Right lobe of liver (tissue), 6 donors: ENCODE measurements around the gene ENOX1. TPM values are rescaled to one million over a fixed set of nuclear protein-coding genes. Genes with fewer than 3 reads are reported as not detected.

ENCODE experiments used
- ATAC-seq, 4 donors: fragments of 200-7000 bp; cut with Tn5 transposase; one replicate each; pipeline ENCODE4 v1.9.1; 2020; ENCODE audit warnings: mild to moderate bottlenecking in 4 of 4, moderate library complexity in 4 of 4
- DNase-seq, 3 donors: peaks; one replicate each; pipeline ENCODE4 v3.0.0-alpha.2; 2020
- H3K27ac ChIP-seq, 3 donors: fragments of 200-600 bp; one replicate each; pipeline ENCODE4 v1.8.0; 2022
- H3K27me3 ChIP-seq, 2 donors: fragments of 200-600 bp; one replicate each; pipeline ENCODE4 v1.8.0; 2022
- H3K36me3 ChIP-seq, 4 donors: fragments of 200-600 bp; sonication (generic) in 1 of 4; one replicate each; pipeline versions ENCODE4 v1.5.1 to v1.8.0; 2017 to 2022; ENCODE audit warnings: control low read depth in 1 of 4
- H3K4me1 ChIP-seq, 4 donors: fragments of 200-600 bp; sonication (generic) in 1 of 4; one replicate each; pipeline versions ENCODE4 v1.5.1 to v1.8.0; 2017 to 2022; ENCODE audit warnings: control low read depth in 1 of 4
- H3K4me3 ChIP-seq, 3 donors: fragments of 200-600 bp; one replicate each; pipeline ENCODE4 v1.8.0; 2022
- H3K9me3 ChIP-seq, 4 donors: fragments of 200-600 bp; sonication (generic) in 1 of 4; one replicate each; pipeline versions ENCODE4 v1.5.1 to v1.8.0; 2017 to 2022; ENCODE audit warnings: control low read depth in 1 of 4
- CTCF ChIP-seq, 4 donors: fragments of 200-600 bp in 3 of 4; fragments of 450-650 bp in 1 of 4; IDR thresholded peaks; one replicate each; pipeline versions ENCODE4 v1.5.1 to v1.8.0; 2016 to 2022; ENCODE audit warnings: antibody characterized with exemption in 4 of 4, mild to moderate bottlenecking in 2 of 4
- POLR2A ChIP-seq: fragments of 450-650 bp; IDR thresholded peaks from one replicate; pipeline ENCODE4 v1.6.1; 2017; ENCODE audit warnings: antibody characterized with exemption, mild to moderate bottlenecking
- WGBS: methylation state at CpG from one replicate; pipeline ENCODE4 v1.1.6; 2018; ENCODE audit warnings: low coverage, low lambda C conversion rate; ENCODE audit not compliant: insufficient coverage; ENCODE audit errors: missing lambda C conversion rate; 5-methylcytosine and 5-hydroxymethylcytosine counted together
- intact Hi-C, 2 donors: fragments of 100-400 bp; cut with DNase I; formaldehyde crosslinking; loops; one replicate each; pipeline versions ENCODE4 v1.11.2 to v1.14.1; 2022
- total RNA-seq, 6 experiments: library from RNA; depleted of rRNA in 2 of 6; stranded (reverse); fragments of >200 nt in 2 of 6; fragmentation: NEBNext Ultra II Directional in 3 of 6; extraction: Animal tissue kit (Norgen Biotek cat#: 25700) in 3 of 6; gene quantifications; one replicate each; pipeline versions ENCODE4 v1.1.0 to v1.2.4, GENCODE V29; 2016 to 2023
- donor health status: DM: no; HTN: yes; CAD: no.
- donor health status: DM: no; HTN: no; CAD: no.
- donor health status: DM: no; HTN: no; CAD: no.
- donor health status: DM: no; HTN: yes; CAD: no.
- donor health status: DM: no; HTN: yes; CAD: no.

The ENOX1 gene
- total RNA-seq, 6 experiments from 2014 or later = 0.07 to 0.16 TPM; not detected in 4

GRCh38 chr13:43657485-43657884, 129.3 kb downstream of the ENOX1 start:
- DNase-seq (no peak), ATAC-seq (no peak)
- no peaks in the 10 kb centered on the region for H3K27me3 ChIP-seq
- WGBS = 65% methylated on average over 2 of the region's 3 CpGs
- no peaks in the 10 kb centered on the region for H3K36me3 ChIP-seq
- no peak overlapping the region for H3K4me3 ChIP-seq
- no peak overlapping the region for H3K27ac ChIP-seq
- intact Hi-C loops = no loop called here
- no peaks in the 10 kb centered on the region for H3K9me3 ChIP-seq
- no peak for TF ChIP-seq CTCF (IDR thresholded peaks at IDR 0.05)
- no peak for TF ChIP-seq POLR2A
- no peaks in the 10 kb centered on the region for H3K4me1 ChIP-seq

- Histone ChIP-seq H3K36me3 (no peaks in the 10 kb centered on the region), H3K9me3 (no peaks in the 10 kb centered on the region), H3K27ac (no peak overlapping the region), H3K4me1 (no peaks in the 10 kb centered on the region), H3K4me3 (no peak overlapping the region), H3K27me3 (no peaks in the 10 kb centered on the region)
- TF ChIP-seq CTCF (IDR thresholded peaks at IDR 0.05) (no peak), POLR2A (no peak)
- intact Hi-C loops = no loop called here
- no peak for ATAC-seq
- WGBS = 50% methylated on average over 1 of the region's 1 CpG
- no peak for DNase-seq
Observed at GRCh38 chr13:43653980-43654379, 132.8 kb downstream of the ENOX1 start.

- Histone ChIP-seq H3K36me3 (no peaks in the 10 kb centered on the region), H3K4me3 (no peak overlapping the region), H3K9me3 (no peaks in the 10 kb centered on the region), H3K27ac (no peak overlapping the region), H3K4me1 (no peaks in the 10 kb centered on the region), H3K27me3 (no peaks in the 10 kb centered on the region)
- no peak for DNase-seq
- 56% methylated on average over 1 of the region's 1 CpG for WGBS
- ATAC-seq = no peak
- intact Hi-C loops = no loop called here
- TF ChIP-seq POLR2A = no peak
- no peak for TF ChIP-seq CTCF (IDR thresholded peaks at IDR 0.05)
Observed at GRCh38 chr13:43653395-43653794, 133.4 kb downstream of the ENOX1 start.

GRCh38 chr13:43652760-43653159, 134.0 kb downstream of the ENOX1 start:
- TF ChIP-seq CTCF (IDR thresholded peaks at IDR 0.05) (no peak), POLR2A (no peak)
- Histone ChIP-seq H3K4me1 (no peaks in the 10 kb centered on the region), H3K27ac (no peak overlapping the region), H3K27me3 (no peaks in the 10 kb centered on the region), H3K4me3 (no peak overlapping the region), H3K9me3 (no peaks in the 10 kb centered on the region), H3K36me3 (no peaks in the 10 kb centered on the region)
- DNase-seq (no peak), ATAC-seq (no peak)
- intact Hi-C loops = no loop called here
- WGBS = 87% methylated on average over 3 of the region's 3 CpGs

GRCh38 chr13:43650882-43651281, 135.9 kb downstream of the ENOX1 start:
- 64% methylated on average over 4 of the region's 4 CpGs for WGBS
- H3K36me3 ChIP-seq = no peaks in the 10 kb centered on the region

More at GRCh38 chr13:43650882-43651281, 135.9 kb downstream of the ENOX1 start:
- Histone ChIP-seq H3K27ac (no peak overlapping the region), H3K9me3 (no peaks in the 10 kb centered on the region), H3K4me3 (no peak overlapping the region), H3K27me3 (no peaks in the 10 kb centered on the region), H3K4me1 (no peaks in the 10 kb centered on the region)
- intact Hi-C loops = no loop called here
- no peak for DNase-seq
- no peak for TF ChIP-seq POLR2A
- TF ChIP-seq CTCF (IDR thresholded peaks at IDR 0.05) = no peak
- no peak for ATAC-seq
